CD4-positive, alpha-beta T cell treated with Interleukin-4 for 4 hours (primary cell): ENCODE data around the gene ZDHHC11B.
"Not testable (repeated sequence)": the region's sequence is repeated elsewhere in the genome, so short reads cannot be mapped to it uniquely, and the experiment has no call there.

Experiments used
- DNase-seq: peaks from one replicate; pipeline ENCODE4 v3.0.0-alpha.2; 2020

ZDHHC11B gene

GRCh38 chr5:766666-767431 is 17.7 kb downstream of the ZDHHC11B start:
- DNase-seq, result no peak

GRCh38 chr5:765948-766631 is 18.4 kb downstream of the ZDHHC11B start:
- no peak for DNase-seq

GRCh38 chr5:763998-764781 is 20.3 kb downstream of the ZDHHC11B start:
- DNase-seq, result no peak

GRCh38 chr5:763397-763796 is 21.1 kb downstream of the ZDHHC11B start:
- DNase-seq, result no peak

- not testable (repeated sequence) for DNase-seq
Measured at GRCh38 chr5:762996-763395, 21.5 kb downstream of the ZDHHC11B start.

GRCh38 chr5:761854-762710 is 22.4 kb downstream of the ZDHHC11B start:
- no peak for DNase-seq

GRCh38 chr5:761059-761771 is 23.3 kb downstream of the ZDHHC11B start:
- no peak for DNase-seq

- no peak for DNase-seq
Measured at GRCh38 chr5:760363-761058, 24.0 kb downstream of the ZDHHC11B start.

GRCh38 chr5:759781-760362 is 24.7 kb downstream of the ZDHHC11B start:
- DNase-seq, result no peak

GRCh38 chr5:759111-759751 is 25.3 kb downstream of the ZDHHC11B start:
- DNase-seq, result peak; percentile 86

GRCh38 chr5:758698-759053 is 25.9 kb downstream of the ZDHHC11B start:
- DNase-seq, result no peak

GRCh38 chr5:757931-758697 is 26.4 kb downstream of the ZDHHC11B start:
- peak; percentile 39 for DNase-seq

- no peak for DNase-seq
Measured at GRCh38 chr5:757346-757930, 27.1 kb downstream of the ZDHHC11B start.

- peak; percentile 29 for DNase-seq
Measured at GRCh38 chr5:756865-757345, 27.6 kb downstream of the ZDHHC11B start.

- DNase-seq, result no peak
Measured at GRCh38 chr5:756171-756570, 28.4 kb downstream of the ZDHHC11B start.

GRCh38 chr5:754143-754632 is 30.3 kb downstream of the ZDHHC11B start:
- peak; percentile 25 for DNase-seq

- not testable (repeated sequence) for DNase-seq
Measured at GRCh38 chr5:753567-754142, 30.9 kb downstream of the ZDHHC11B start.

GRCh38 chr5:752532-753115 is 31.9 kb downstream of the ZDHHC11B start:
- not testable (repeated sequence) for DNase-seq
